ENCODE results near the gene SMYD3. TPM values are rescaled to one million over a fixed set of nuclear protein-coding genes. Genes with fewer than 3 reads are reported as not detected.

SMYD3 gene
- total and polyA plus RNA-seq, 2 of the 4 experiments (the other 2 are of a cell fraction) = 26.5 to 37.6 TPM

DNA sequence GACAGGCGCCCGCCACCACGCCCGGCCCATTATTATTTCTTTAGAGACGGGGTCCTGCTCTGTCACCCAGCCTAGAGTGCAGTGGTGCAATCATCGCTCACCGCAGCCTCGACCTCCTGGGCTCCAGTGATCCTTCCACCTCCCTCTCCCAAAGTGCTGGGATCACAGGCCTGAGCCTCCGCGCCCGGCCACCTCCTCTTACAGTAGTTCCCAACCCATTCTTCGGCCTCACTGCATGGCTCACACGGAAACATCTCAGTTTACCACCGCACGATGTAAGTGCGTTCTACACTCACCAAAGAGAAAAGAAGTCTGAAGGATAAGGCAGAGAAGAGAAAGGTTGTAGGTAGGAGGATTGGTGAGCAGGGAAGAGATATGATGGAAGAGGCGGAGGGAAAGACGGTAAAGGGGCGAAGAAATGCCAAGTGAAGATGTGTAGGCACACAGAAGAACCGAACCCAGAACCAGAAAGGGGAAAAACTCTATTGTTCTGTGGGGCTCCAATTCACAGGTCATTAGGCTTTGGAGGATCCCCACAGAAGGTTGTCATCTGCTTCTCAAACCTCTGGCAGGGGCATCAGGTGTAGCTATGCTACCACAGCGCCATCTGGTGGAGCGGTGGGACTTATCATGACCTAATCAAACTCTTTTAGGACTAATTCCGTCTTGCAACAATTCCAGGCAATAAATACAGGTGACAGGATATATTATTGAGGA, 504.2 kb downstream of the SMYD3 start:
- peak overlapping the region; percentile 99 for H2AK5ac ChIP-seq (ENCODE audit: low read depth, low read length)
- CTCF ChIA-PET = interaction anchor here (1.0 to 1.2 kb wide), 2 partner anchors 491 to 850 kb away, joined by 3 to 6 read pairs; no protein-coding TSS in a partner anchor
- TF ChIP-seq RAD21 (IDR thresholded peaks at IDR 0.05; ENCODE audit: low read length) (peak; percentile 97), POLR2A (IDR thresholded peaks at IDR 0.05; ENCODE audit: low read depth, low read length) (0 out of 2 replicates have a peak, but pooled peaks have one; percentile 49), CHD1 (IDR thresholded peaks at IDR 0.05; ENCODE audit: low read depth, low read length) (no peak), SMC3 (IDR thresholded peaks at IDR 0.05; ENCODE audit: low read depth, low read length) (peak; percentile 98)
- TF ChIP-seq, protein P1, sequence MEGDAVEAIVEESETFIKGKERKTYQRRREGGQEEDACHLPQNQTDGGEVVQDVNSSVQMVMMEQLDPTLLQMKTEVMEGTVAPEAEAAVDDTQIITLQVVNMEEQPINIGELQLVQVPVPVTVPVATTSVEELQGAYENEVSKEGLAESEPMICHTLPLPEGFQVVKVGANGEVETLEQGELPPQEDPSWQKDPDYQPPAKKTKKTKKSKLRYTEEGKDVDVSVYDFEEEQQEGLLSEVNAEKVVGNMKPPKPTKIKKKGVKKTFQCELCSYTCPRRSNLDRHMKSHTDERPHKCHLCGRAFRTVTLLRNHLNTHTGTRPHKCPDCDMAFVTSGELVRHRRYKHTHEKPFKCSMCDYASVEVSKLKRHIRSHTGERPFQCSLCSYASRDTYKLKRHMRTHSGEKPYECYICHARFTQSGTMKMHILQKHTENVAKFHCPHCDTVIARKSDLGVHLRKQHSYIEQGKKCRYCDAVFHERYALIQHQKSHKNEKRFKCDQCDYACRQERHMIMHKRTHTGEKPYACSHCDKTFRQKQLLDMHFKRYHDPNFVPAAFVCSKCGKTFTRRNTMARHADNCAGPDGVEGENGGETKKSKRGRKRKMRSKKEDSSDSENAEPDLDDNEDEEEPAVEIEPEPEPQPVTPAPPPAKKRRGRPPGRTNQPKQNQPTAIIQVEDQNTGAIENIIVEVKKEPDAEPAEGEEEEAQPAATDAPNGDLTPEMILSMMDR (conservative IDR thresholded peaks at IDR 0.05; ENCODE audit: low read depth, low read length) = peak; percentile 92
- H3K36me3 ChIP-seq (ENCODE audit: control insufficient read depth, insufficient read depth, low read length) = no peaks in the 10 kb centered on the region
- H3K4me3 ChIP-seq (ENCODE audit: insufficient read depth, low read depth, low read length) = no peak overlapping the region
- H4K20me1 ChIP-seq (ENCODE audit: insufficient read depth, low read length) = no peaks in the 10 kb centered on the region
- H4K91ac ChIP-seq (ENCODE audit: insufficient read depth, low read depth, low read length) = peak overlapping the region; percentile 82
- dilution Hi-C loops (cut with HindIII; ENCODE audit: low sequenced_read_pairs, unreplicated experiment) (no loop called here), intact Hi-C loops (cut with micrococcal nuclease) (loop anchor here (1.0 to 10.0 kb wide), 7 partner anchors 126 to 924 kb away; no protein-coding TSS in a partner anchor), in situ Hi-C loops (cut with MboI; ENCODE audit: low sequenced_read_pairs) (loop anchor here (5.0 to 10.0 kb wide), 4 partner anchors 452 to 918 kb away; no protein-coding TSS in a partner anchor)
- H2BK5ac ChIP-seq (ENCODE audit: low read depth, low read length, poor library complexity, severe bottlenecking) = peak overlapping the region; percentile 34
- 92 to 100% methylated on average over 3 to 12 of the region's 23 CpGs for WGBS, 2 experiments (ENCODE audit: extremely low coverage in 2 of 2, insufficient read length in 1 of 2)
- ATAC-seq (ENCODE audit: low read depth) (peak; percentile 46), DNase-seq (peak; percentile 90)
- H3K27me3 ChIP-seq (ENCODE audit: control insufficient read depth, insufficient read depth, low read length) = no peaks in the 10 kb centered on the region
- H3K27ac ChIP-seq (ENCODE audit: insufficient read depth, low read length) = peak overlapping the region; percentile 29; the same call in 1 of the 2 replicates
- peaks cover 13% of the 10 kb centered on the region for H3K9me1 ChIP-seq (ENCODE audit: insufficient read depth, low read length)
- no peak overlapping the region for H3K9ac ChIP-seq (ENCODE audit: low read depth, low read length)
- peaks cover 2% of the 10 kb centered on the region; the same call in 1 of the 2 replicates for H3K9me3 ChIP-seq (ENCODE audit: control insufficient read depth, insufficient read depth, low read length)
- peaks cover 17% of the 10 kb centered on the region for H3K4me1 ChIP-seq (ENCODE audit: control insufficient read depth, insufficient read depth, low read length)
- H2BK120ac ChIP-seq (ENCODE audit: low read depth, low read length) = peak overlapping the region; percentile 96
- peak overlapping the region; percentile 59 for H2AFZ ChIP-seq (replicated peaks; ENCODE audit: low read length, poor library complexity)
- POLR2A ChIA-PET (ENCODE audit: unreplicated experiment) = interaction anchor here (0.6 kb wide), 1 partner anchor 370 kb away, joined by 3 read pairs; no protein-coding TSS in a partner anchor
- no peak overlapping the region for H3K4me2 ChIP-seq (ENCODE audit: low read depth, low read length)
- 0 out of 4 replicates have a peak, but pooled peaks cover 0 to 4% of the 10 kb centered on the region in 2 experiments for H3K79me1 ChIP-seq (ENCODE audit: low read depth in 1 of 2, low read length in 2 of 2)
- H3K4ac ChIP-seq (ENCODE audit: low read depth, low read length) = peak overlapping the region; percentile 92
- H4K5ac ChIP-seq (ENCODE audit: low read depth, low read length) = peak overlapping the region; percentile 7
- H4K8ac ChIP-seq (ENCODE audit: low read depth in 2 of 2, low read length in 2 of 2) = peak overlapping the region; percentile 67 to 70
- H2AK9ac ChIP-seq (replicated peaks; ENCODE audit: low read depth, low read length, poor library complexity) = peak overlapping the region; percentile 70
- H3K18ac ChIP-seq (ENCODE audit: low read depth, low read length) = peak overlapping the region; percentile 74
- H3K56ac ChIP-seq (ENCODE audit: extremely low read depth, insufficient read depth, low read length) = no peak overlapping the region
- H2BK20ac ChIP-seq (ENCODE audit: low read depth, low read length) = peak overlapping the region; percentile 97
- no peak overlapping the region; the same call in 1 of the 2 replicates for H3K23ac ChIP-seq (ENCODE audit: low read depth, low read length)
- H2BK15ac ChIP-seq (ENCODE audit: low read depth, low read length) = peak overlapping the region; percentile 100
- BruUV-seq (replicated peaks) = no TSS peak
- H3K14ac ChIP-seq (replicated peaks; ENCODE audit: low read depth, low read length) = peak overlapping the region; percentile 29
